Liver (tissue), 9 donors: ENCODE results near the gene CFAP206. TPM values are rescaled to one million over a fixed set of nuclear protein-coding genes. Genes with fewer than 3 reads are reported as not detected.

Experiments
- DNase-seq: peaks from one replicate; pipeline ENCODE4 v3.0.0-alpha.2; 2017; ENCODE audit warnings: low spot score
- H3K27ac ChIP-seq, 2 donors: one replicate each; pipeline ENCODE4 v1.7.0; 2013; ENCODE audit warnings: inconsistent platforms in 2 of 2, low read length in 2 of 2, control low read depth in 1 of 2, low read depth in 1 of 2, mild to moderate bottlenecking in 1 of 2
- H3K27me3 ChIP-seq, 4 donors: one replicate each; pipeline versions ENCODE4 v1.6.1 to v1.7.0; 2013; ENCODE audit warnings: low read length in 3 of 4, inconsistent platforms in 1 of 4, mild to moderate bottlenecking in 1 of 4, moderate library complexity in 1 of 4; ENCODE audit not compliant: control insufficient read depth in 4 of 4, insufficient read depth in 4 of 4
- H3K36me3 ChIP-seq, 4 donors: one replicate each; pipeline versions ENCODE4 v1.6.1 to v1.7.0; 2013; ENCODE audit warnings: low read length in 3 of 4, mild to moderate bottlenecking in 3 of 4, low read depth in 1 of 4, moderate library complexity in 1 of 4; ENCODE audit not compliant: control insufficient read depth in 4 of 4, insufficient read depth in 3 of 4
- H3K4me1 ChIP-seq, 4 donors: one replicate each; pipeline versions ENCODE4 v1.6.1 to v1.7.0; 2013; ENCODE audit warnings: low read length in 3 of 4, mild to moderate bottlenecking in 3 of 4, moderate library complexity in 1 of 4; ENCODE audit not compliant: control insufficient read depth in 4 of 4, insufficient read depth in 4 of 4
- H3K4me3 ChIP-seq, 3 donors: one replicate each; pipeline versions ENCODE4 v1.6.1 to v1.7.0; 2013; ENCODE audit warnings: low read length in 3 of 3, control low read depth in 1 of 3, low read depth in 1 of 3, mild to moderate bottlenecking in 1 of 3
- H3K9ac ChIP-seq, 2 donors: one replicate each; pipeline ENCODE4 v1.7.0; 2013; ENCODE audit warnings: low read length in 2 of 2, mild to moderate bottlenecking in 2 of 2, moderate library complexity in 2 of 2, control low read depth in 1 of 2, low read depth in 1 of 2
- H3K9me3 ChIP-seq, 4 donors: one replicate each; pipeline versions ENCODE4 v1.6.1 to v1.7.0; 2013; ENCODE audit warnings: low read length in 3 of 4; ENCODE audit not compliant: control insufficient read depth in 4 of 4
- EGR1 ChIP-seq, 2 donors: IDR thresholded peaks; 2 replicates each; pipeline ENCODE4 v1.6.1; 2016 to 2018; ENCODE audit warnings: antibody characterized with exemption in 2 of 2, low read depth in 2 of 2
- FOXA1 ChIP-seq: IDR thresholded peaks from 2 replicates; pipeline ENCODE4 v1.6.1; 2016; ENCODE audit warnings: antibody characterized with exemption
- FOXA2 ChIP-seq: IDR thresholded peaks from 2 replicates; pipeline ENCODE4 v1.6.1; 2016; ENCODE audit warnings: antibody characterized with exemption
- GABPA ChIP-seq, 2 donors: IDR thresholded peaks in 1 of 2; conservative IDR thresholded peaks in 1 of 2; 2 replicates each; pipeline ENCODE4 v1.6.1; 2016; ENCODE audit warnings: antibody characterized with exemption in 2 of 2, mild to moderate bottlenecking in 1 of 2, moderate library complexity in 1 of 2
- HNF4A ChIP-seq, 2 donors: conservative IDR thresholded peaks; 2 replicates each; pipeline ENCODE4 v1.6.1; 2016; ENCODE audit warnings: antibody characterized with exemption in 2 of 2, mild to moderate bottlenecking in 2 of 2
- HNF4G ChIP-seq: IDR thresholded peaks from 2 replicates; pipeline ENCODE4 v1.6.1; 2016; ENCODE audit warnings: antibody characterized with exemption
- JUND ChIP-seq, 2 donors: IDR thresholded peaks; 2 replicates each; pipeline ENCODE4 v1.6.1; 2016; ENCODE audit warnings: antibody characterized with exemption in 2 of 2
- NR2F2 ChIP-seq: IDR thresholded peaks from 2 replicates; pipeline ENCODE4 v1.6.1; 2016; ENCODE audit warnings: antibody characterized with exemption
- RAD21 ChIP-seq, 2 donors: IDR thresholded peaks; 2 replicates each; pipeline ENCODE4 v1.6.1; 2016; ENCODE audit warnings: antibody characterized with exemption in 2 of 2, mild to moderate bottlenecking in 2 of 2
- RXRA ChIP-seq, 2 donors: IDR thresholded peaks; 2 replicates each; pipeline ENCODE4 v1.6.1; 2017 to 2018; ENCODE audit warnings: antibody characterized with exemption in 2 of 2, mild to moderate bottlenecking in 1 of 2
- SP1 ChIP-seq: IDR thresholded peaks from 2 replicates; pipeline ENCODE4 v1.6.1; 2018; ENCODE audit warnings: antibody characterized with exemption, mild to moderate bottlenecking
- TAF1 ChIP-seq: conservative IDR thresholded peaks from 2 replicates; pipeline ENCODE4 v1.6.1; 2016; ENCODE audit warnings: antibody characterized with exemption, mild to moderate bottlenecking
- YY1 ChIP-seq: IDR thresholded peaks from 2 replicates; pipeline ENCODE4 v1.6.1; 2016; ENCODE audit warnings: antibody characterized with exemption, mild to moderate bottlenecking
- WGBS: extraction: QIAGEN DNeasy Blood & Tissue Kit; methylation state at CpG from one replicate; pipeline ENCODE4 v1.1.7; 2013; 5-methylcytosine and 5-hydroxymethylcytosine counted together
- polyA plus RNA-seq, 2 donors: library from polyadenylated mRNA; stranded (reverse) in 1 of 2; unstranded in 1 of 2; fragments of 200-250 nt in 1 of 2; fragments of >200 nt in 1 of 2; fragmentation: Nextera tagmentation in 1 of 2; extraction: Ambion mirVana in 1 of 2; gene quantifications; one replicate each; pipeline versions ENCODE4 v1.2.1 to v1.2.3, GENCODE V29; 2013 to 2015
- total RNA-seq, 2 donors: library from RNA; depleted of rRNA; stranded (reverse); fragments of >200 nt; gene quantifications; one replicate each; pipeline ENCODE4 v1.2.3, GENCODE V29; 2014
- TF ChIP-seq, protein P1 (sequence below): fragments of 150-350 bp; IDR thresholded peaks from 2 replicates; pipeline ENCODE4 v1.5.1; 2017; ENCODE audit warnings: improper control_type of control experiment, low read depth, low read length; ENCODE audit not compliant: missing input control
- TF ChIP-seq, protein P2 (sequence below): IDR thresholded peaks from 2 replicates; pipeline ENCODE4 v1.6.1; 2016; ENCODE audit warnings: antibody characterized with exemption
- TF ChIP-seq, protein P3 (sequence below): IDR thresholded peaks from 2 replicates; pipeline ENCODE4 v1.6.1; 2016; ENCODE audit warnings: antibody characterized with exemption
- TF ChIP-seq, protein P4 (sequence below): IDR thresholded peaks from 2 replicates; pipeline ENCODE4 v1.6.1; 2016; ENCODE audit warnings: antibody characterized with exemption, mild to moderate bottlenecking
- TF ChIP-seq, protein P5 (sequence below): IDR thresholded peaks from 2 replicates; pipeline ENCODE4 v1.6.1; 2016; ENCODE audit warnings: antibody characterized with exemption
- donor health status: healthy.
- donor health status: healthy.
- donor health status: healthy.
- donor health status: healthy.
- donor health status: healthy.

CFAP206 gene
- total and polyA plus RNA-seq, 4 donors, result 0.08 to 0.42 (median 0.11) TPM; not detected in 1

DNA sequence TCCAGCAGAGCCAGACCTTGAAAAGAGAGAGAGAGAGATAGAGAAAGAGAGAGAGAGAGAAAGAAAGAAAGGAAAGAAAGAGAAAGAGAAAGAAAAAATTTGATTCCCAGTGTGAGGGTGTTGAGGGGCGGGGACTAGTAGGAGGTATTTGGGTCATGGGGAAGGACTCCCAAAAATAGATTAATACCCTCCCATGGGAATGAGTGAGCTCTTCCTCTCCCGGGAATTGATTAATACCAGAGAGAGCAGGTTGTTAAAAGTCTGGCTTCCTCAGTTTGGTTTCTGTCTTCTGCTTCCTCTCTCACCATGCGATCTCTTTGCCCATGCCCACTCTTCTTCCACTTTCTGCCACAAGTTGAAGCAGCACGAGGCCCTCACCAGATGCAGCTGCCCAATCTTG, 28.8 kb upstream of the CFAP206 start:
- H3K27ac ChIP-seq, result no peak overlapping the region
- no peak overlapping the region for H3K4me3 ChIP-seq
- H3K27me3 ChIP-seq, result no peaks in the 10 kb centered on the region
- DNase-seq, result no peak
- TF ChIP-seq SP1, result no peak
- TF ChIP-seq RXRA (IDR thresholded peaks at IDR 0.05), result no peak
- no peak for TF ChIP-seq HNF4G
- TF ChIP-seq NR2F2, result no peak
- TF ChIP-seq, protein P1, sequence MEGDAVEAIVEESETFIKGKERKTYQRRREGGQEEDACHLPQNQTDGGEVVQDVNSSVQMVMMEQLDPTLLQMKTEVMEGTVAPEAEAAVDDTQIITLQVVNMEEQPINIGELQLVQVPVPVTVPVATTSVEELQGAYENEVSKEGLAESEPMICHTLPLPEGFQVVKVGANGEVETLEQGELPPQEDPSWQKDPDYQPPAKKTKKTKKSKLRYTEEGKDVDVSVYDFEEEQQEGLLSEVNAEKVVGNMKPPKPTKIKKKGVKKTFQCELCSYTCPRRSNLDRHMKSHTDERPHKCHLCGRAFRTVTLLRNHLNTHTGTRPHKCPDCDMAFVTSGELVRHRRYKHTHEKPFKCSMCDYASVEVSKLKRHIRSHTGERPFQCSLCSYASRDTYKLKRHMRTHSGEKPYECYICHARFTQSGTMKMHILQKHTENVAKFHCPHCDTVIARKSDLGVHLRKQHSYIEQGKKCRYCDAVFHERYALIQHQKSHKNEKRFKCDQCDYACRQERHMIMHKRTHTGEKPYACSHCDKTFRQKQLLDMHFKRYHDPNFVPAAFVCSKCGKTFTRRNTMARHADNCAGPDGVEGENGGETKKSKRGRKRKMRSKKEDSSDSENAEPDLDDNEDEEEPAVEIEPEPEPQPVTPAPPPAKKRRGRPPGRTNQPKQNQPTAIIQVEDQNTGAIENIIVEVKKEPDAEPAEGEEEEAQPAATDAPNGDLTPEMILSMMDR, result no peak
- TF ChIP-seq GABPA (IDR thresholded peaks at IDR 0.05 in 1 of 2, conservative IDR thresholded peaks at IDR 0.05 in 1 of 2), result no peak
- TF ChIP-seq, protein P2, sequence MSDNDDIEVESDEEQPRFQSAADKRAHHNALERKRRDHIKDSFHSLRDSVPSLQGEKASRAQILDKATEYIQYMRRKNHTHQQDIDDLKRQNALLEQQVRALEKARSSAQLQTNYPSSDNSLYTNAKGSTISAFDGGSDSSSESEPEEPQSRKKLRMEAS, result no peak
- TF ChIP-seq EGR1 (IDR thresholded peaks at IDR 0.05; ENCODE audit: low read depth in 2 of 2), result no peak
- TF ChIP-seq HNF4A (conservative IDR thresholded peaks at IDR 0.05), result no peak
- H3K4me1 ChIP-seq, result no peaks in the 10 kb centered on the region
- no peaks in the 10 kb centered on the region for H3K9me3 ChIP-seq
- 91% methylated on average over 4 of the region's 4 CpGs for WGBS
- H3K36me3 ChIP-seq, result no peaks in the 10 kb centered on the region
- H3K9ac ChIP-seq, result no peak overlapping the region

DNA sequence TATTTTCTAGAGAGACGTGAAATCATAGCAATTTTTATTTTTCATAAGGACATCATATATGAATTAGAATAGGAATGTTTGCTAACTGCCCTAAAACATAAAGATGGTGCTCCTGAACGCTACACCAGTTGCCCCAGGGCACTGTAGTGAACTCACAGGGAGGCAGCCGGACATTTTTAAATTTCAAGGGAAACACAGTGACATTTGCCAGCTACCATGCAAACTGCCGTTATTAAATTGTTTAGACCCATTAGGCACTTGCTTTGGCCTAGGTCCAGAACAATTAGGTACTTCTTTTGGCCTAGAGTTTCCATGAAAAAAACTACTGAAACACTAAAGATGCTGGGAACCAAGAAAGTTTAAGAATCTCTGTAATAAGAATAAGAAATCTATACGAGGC, 24.9 kb upstream of the CFAP206 start:
- Histone ChIP-seq H3K4me1 (no peaks in the 10 kb centered on the region), H3K9ac (no peak overlapping the region), H3K36me3 (no peaks in the 10 kb centered on the region), H3K27ac (no peak overlapping the region), H3K27me3 (no peaks in the 10 kb centered on the region), H3K4me3 (no peak overlapping the region), H3K9me3 (no peaks in the 10 kb centered on the region)
- no peak for TF ChIP-seq GABPA (IDR thresholded peaks at IDR 0.05 in 1 of 2, conservative IDR thresholded peaks at IDR 0.05 in 1 of 2)
- no peak for TF ChIP-seq JUND (IDR thresholded peaks at IDR 0.05)
- TF ChIP-seq TAF1, result no peak
- TF ChIP-seq NR2F2, result no peak
- no peak for TF ChIP-seq SP1
- no peak for TF ChIP-seq RAD21 (IDR thresholded peaks at IDR 0.05)
- TF ChIP-seq, protein P1, result no peak
- TF ChIP-seq, protein P2, result no peak
- TF ChIP-seq HNF4A (conservative IDR thresholded peaks at IDR 0.05), result no peak
- TF ChIP-seq, protein P3, sequence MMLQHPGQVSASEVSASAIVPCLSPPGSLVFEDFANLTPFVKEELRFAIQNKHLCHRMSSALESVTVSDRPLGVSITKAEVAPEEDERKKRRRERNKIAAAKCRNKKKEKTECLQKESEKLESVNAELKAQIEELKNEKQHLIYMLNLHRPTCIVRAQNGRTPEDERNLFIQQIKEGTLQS, result no peak
- TF ChIP-seq FOXA1, result no peak
- TF ChIP-seq, protein P4, sequence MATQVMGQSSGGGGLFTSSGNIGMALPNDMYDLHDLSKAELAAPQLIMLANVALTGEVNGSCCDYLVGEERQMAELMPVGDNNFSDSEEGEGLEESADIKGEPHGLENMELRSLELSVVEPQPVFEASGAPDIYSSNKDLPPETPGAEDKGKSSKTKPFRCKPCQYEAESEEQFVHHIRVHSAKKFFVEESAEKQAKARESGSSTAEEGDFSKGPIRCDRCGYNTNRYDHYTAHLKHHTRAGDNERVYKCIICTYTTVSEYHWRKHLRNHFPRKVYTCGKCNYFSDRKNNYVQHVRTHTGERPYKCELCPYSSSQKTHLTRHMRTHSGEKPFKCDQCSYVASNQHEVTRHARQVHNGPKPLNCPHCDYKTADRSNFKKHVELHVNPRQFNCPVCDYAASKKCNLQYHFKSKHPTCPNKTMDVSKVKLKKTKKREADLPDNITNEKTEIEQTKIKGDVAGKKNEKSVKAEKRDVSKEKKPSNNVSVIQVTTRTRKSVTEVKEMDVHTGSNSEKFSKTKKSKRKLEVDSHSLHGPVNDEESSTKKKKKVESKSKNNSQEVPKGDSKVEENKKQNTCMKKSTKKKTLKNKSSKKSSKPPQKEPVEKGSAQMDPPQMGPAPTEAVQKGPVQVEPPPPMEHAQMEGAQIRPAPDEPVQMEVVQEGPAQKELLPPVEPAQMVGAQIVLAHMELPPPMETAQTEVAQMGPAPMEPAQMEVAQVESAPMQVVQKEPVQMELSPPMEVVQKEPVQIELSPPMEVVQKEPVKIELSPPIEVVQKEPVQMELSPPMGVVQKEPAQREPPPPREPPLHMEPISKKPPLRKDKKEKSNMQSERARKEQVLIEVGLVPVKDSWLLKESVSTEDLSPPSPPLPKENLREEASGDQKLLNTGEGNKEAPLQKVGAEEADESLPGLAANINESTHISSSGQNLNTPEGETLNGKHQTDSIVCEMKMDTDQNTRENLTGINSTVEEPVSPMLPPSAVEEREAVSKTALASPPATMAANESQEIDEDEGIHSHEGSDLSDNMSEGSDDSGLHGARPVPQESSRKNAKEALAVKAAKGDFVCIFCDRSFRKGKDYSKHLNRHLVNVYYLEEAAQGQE, result no peak
- TF ChIP-seq HNF4G, result no peak
- no peak for TF ChIP-seq RXRA (IDR thresholded peaks at IDR 0.05)
- TF ChIP-seq, protein P5, sequence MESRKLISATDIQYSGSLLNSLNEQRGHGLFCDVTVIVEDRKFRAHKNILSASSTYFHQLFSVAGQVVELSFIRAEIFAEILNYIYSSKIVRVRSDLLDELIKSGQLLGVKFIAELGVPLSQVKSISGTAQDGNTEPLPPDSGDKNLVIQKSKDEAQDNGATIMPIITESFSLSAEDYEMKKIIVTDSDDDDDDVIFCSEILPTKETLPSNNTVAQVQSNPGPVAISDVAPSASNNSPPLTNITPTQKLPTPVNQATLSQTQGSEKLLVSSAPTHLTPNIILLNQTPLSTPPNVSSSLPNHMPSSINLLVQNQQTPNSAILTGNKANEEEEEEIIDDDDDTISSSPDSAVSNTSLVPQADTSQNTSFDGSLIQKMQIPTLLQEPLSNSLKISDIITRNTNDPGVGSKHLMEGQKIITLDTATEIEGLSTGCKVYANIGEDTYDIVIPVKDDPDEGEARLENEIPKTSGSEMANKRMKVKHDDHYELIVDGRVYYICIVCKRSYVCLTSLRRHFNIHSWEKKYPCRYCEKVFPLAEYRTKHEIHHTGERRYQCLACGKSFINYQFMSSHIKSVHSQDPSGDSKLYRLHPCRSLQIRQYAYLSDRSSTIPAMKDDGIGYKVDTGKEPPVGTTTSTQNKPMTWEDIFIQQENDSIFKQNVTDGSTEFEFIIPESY, result no peak
- TF ChIP-seq FOXA2, result no peak
- no peak for TF ChIP-seq YY1
- no peak for TF ChIP-seq EGR1 (IDR thresholded peaks at IDR 0.05; ENCODE audit: low read depth in 2 of 2)
- 93% methylated on average over 5 of the region's 5 CpGs for WGBS
- DNase-seq, result no peak
